Right lung (tissue), 5 donors: ENCODE results near the gene PPP4C. TPM values are rescaled to one million over a fixed set of nuclear protein-coding genes. Genes with fewer than 3 reads are reported as not detected.
"Not testable (repeated sequence)": the region's sequence is repeated elsewhere in the genome, so short reads cannot be mapped to it uniquely, and the experiment has no call there.

Source experiments
- DNase-seq, 2 donors: peaks; one replicate each; pipeline ENCODE4 v3.0.0-alpha.2; 2013
- polyA plus RNA-seq, 5 donors: library from polyadenylated mRNA; unstranded; fragments of 120-200 nt; gene quantifications; one replicate each; pipeline versions ENCODE4 v1.2.1 to v1.2.3, GENCODE V29; 2013; ENCODE audit warnings: inconsistent platforms in 1 of 5, low replicate concordance in 1 of 5; ENCODE audit not compliant: insufficient read length in 5 of 5, insufficient read depth in 1 of 5

PPP4C gene
- polyA plus RNA-seq, 5 donors, result 60.9 to 90.8 (median 68.7) TPM

GRCh38 chr16:30095166-30096078 is 19.6 kb downstream of the PPP4C start:
- no peak for DNase-seq

- DNase-seq, result peak; percentile 86 to 90
Measured at GRCh38 chr16:30096105-30096861, 20.5 kb downstream of the PPP4C start, which contains the start of gene YPEL3. YPEL3 (minus strand) TSS chr16:30096213; CDS start chr16:30095482, 731 bp downstream.

DNA sequence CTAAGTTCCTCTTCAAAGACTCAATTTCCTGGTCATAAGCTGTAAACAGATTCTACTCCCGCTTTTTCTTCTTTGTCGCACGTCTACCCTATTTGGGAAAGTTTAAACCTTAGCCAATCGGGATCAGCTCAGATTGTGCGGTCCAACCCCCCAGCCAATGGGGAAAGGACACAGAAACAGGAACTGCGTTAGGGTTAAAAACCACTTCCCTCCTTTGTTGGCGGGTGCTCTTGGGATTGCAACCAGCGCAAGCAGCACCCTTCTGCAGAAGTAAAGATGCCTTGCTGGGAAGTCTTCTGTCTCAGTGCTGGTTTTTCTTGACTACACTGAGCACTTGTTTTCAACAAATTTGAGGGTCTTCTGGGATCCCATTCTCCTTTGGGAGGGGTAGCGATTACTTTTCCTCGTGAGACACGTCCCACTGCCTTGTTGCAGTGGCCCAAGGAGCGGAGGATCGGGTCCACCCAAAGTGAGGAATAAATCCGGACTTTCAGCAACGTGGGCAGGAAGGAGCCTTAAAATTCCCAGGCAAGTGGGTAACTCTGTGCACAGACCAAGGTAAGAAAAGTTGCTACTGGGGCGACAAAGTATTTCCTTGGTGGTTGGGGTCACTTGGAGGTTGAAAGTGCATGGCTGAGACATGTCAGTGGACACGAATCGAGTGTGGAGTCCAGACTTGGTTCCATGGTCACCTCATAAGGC is 21.2 kb downstream of the PPP4C start:
- DNase-seq, result no peak

GRCh38 chr16:30104090-30104489 is 28.3 kb downstream of the PPP4C start:
- no peak for DNase-seq

GRCh38 chr16:30104492-30104891 is 28.7 kb downstream of the PPP4C start:
- no peak for DNase-seq

DNA sequence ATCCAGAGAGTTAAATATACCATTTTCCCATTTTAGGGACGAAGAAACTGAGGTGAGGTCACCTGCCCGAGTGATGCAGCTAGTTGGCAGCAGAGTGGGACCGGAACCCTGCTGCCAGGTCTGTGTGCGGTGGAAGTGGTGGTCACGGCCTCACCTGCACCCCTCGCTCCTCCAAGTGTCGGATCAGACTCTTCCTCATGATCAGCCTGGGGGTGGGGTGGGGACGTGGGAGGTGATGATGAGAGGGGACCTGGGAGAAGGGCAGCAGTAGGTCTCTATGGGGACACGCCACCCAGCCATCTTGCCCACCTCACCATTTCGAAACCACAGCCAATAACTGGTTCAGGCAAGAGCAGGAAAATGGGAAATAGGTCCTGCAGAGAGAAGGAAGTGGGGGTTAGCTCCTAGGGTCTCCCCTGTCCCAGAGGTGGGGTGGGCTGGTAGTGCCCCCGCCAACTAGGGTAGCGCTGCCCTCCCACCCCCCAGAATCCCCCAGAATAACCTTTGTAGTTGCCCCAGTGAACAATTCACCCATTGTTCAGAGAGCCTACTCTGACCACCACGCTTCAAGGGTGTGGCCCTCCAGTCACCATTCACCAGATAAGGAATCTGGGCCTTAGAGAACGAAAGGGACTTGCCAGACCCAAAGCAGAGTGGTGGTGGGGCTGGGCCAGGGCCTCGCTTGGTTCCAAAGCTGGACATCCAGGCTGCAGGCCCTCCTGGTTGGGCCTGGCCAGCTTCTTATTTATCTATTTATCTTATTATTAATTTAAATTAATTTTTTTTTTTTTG is 32.5 kb downstream of the PPP4C start:
- DNase-seq, result no peak

GRCh38 chr16:30110661-30111060 is 34.9 kb downstream of the PPP4C start:
- no peak for DNase-seq

GRCh38 chr16:30112197-30113030 is 36.6 kb downstream of the PPP4C start:
- DNase-seq, result no peak

DNA sequence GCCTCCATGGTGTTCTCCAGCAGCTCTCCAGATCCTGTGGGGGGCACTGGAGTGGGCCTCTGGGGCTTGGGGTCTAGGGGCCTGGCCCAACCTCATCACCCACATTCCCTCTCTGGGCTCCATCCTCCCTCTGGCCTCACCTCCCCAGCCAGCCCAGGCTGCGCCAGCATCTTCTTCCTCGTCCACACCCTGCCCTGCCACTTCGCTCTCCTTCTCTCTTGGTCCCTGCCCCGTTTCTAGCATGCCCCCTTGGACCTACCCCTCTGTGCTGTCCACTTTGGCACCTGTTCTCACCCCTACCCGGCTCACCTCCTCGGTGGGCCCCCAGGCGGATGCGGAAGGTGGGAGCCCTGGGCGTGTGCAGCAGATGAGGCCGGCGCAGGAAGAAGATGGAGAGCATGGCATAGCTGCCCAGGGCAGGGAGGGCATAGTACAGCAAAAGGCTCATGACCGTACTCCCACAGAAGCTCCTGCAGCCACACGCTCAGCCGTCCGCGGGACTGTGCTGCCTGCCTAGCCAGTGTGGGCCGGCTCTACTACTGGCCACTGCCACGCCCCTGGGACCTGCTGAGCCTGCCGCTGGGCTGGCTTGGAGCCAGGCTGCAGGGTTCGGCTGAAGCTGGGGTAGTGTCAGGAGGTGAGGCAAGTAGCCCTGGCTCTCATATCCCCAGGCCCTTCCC is 37.4 kb downstream of the PPP4C start, which contains the start of gene GDPD3:
TSS of gene GDPD3 (minus strand) at position 507 of the 680 bp plus-strand sequence. CDS start at position 448, 59 bp downstream.
- no peak for DNase-seq

GRCh38 chr16:30113711-30114333 is 38.0 kb downstream of the PPP4C start:
- DNase-seq, result no peak

DNA sequence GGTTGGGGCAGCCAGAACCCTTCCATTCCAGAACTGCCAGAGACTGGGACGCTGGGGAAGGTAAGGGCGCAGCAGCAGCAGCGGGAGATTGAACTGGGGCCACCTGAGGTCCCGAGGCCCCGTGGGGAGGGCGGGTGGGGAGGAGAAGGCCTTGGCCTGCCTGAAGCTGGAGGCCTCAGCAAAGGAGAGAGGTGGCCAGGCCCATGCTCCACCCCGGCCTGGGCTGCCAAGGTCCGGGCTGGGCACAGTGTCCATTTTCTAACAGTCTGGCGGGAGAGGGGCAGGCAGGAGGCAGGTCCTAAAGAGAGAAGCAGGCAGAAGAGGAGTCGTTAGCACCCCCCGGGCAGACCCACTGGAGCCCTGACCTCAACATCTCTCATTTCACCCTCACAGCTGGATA is 38.6 kb downstream of the PPP4C start:
- DNase-seq, result no peak

- not testable (repeated sequence) for DNase-seq
Measured at GRCh38 chr16:30114833-30115232, 39.0 kb downstream of the PPP4C start.

GRCh38 chr16:30115238-30115637 is 39.4 kb downstream of the PPP4C start:
- DNase-seq, result no peak

DNA sequence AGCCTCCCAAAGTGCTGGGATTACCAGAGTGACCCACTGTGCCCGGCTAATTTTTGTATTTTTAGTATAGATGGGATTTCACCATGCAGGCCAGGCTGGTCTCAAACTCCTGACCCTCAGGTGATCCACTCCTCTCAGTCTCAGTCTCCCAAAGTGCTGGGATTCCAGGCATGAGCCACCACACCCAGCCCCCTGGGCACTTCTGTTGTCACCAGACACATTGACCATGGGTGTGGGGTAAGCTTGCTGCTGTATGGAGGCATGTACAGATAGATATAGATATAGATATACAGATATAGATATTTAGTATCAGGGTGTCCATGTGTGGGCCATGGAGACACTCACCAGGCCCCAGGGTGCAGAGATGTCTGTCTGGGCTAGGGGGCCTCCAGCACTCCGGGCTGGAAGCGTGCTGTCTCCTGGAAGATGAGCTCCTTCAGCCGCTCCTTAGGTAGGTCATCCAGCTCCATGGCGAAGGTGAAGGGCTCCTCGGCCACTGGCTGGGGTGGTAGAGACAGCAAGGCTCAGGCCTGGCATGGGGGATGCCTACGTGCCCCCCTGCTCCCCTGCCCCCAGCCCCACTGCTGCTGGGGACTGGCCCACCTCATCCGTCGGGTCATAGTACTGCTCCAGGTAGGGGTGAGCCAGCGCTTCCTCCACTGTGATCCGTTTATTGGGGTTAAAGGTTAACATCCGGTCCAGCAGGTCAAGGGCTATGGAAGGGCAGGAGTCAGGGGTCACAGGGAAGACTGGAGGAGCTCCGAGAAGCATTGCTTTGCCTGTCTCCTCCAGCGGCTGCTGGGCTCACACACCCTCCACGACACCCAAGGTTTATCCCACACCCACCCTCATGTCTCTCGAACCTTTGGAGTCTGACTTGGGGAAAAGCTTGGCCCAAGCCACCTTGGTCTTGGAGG is 40.8 kb downstream of the PPP4C start:
- no peak for DNase-seq

DNA sequence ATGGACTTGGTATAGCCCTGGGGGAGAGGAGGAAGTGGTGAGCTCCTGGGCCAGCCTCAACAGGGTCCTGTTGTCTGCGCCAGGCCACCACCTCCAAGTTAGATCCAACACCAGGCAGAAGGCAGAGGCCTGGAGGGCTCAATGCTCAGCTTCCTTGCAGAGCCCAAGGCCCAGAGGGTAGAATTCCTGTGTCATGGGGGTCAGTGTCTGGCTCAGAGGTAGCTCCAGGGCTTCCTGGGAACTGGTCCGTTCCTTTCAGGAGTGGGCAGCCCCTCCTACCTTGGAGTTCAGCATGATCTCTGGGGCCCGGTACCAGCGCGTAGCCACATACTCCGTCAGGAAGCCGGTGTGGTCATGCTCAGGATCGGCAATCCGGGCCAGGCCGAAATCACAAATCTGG is 42.0 kb downstream of the PPP4C start:
- no peak for DNase-seq

DNA sequence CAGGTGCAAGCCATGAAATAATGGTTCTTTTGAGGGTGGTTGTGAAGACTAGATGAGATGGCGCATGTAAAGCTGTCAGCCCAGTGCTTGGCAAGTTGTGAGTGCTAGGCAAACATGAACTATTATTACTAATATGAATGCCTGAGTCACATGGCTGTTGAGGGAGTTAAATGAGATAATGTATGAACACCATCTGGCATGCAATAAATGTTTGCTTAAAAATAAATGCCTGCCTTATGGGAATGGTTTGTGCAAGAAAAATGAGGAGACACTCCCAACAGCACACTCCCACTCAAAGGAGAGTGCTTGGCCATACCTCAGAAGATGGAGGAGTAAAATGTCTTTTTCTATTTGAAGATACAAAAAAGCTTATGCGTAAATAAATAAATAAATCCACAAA is 43.6 kb downstream of the PPP4C start:
- no peak for DNase-seq

- DNase-seq, result no peak
Measured at GRCh38 chr16:30120340-30121105, 44.7 kb downstream of the PPP4C start.
